IMR-90 (cell line): ENCODE measurements around the gene DHX34. TPM values are rescaled to one million over a fixed set of nuclear protein-coding genes. Genes with fewer than 3 reads are reported as not detected.
"Not testable (repeated sequence)": the region's sequence is repeated elsewhere in the genome, so short reads cannot be mapped to it uniquely, and the experiment has no call there.

Experiments
- ATAC-seq: fragments of 200-7000 bp; cut with Tn5 transposase; 2 replicates; pipeline ENCODE4 v1.9.1; 2020; ENCODE audit warnings: low read depth, mild to moderate bottlenecking, moderate library complexity
- BruUV-seq: library from RNA; stranded (reverse); fragments of 400-500 nt; replicated peaks from 2 replicates; lab custom pipeline; 2021; lab: Mats Ljungman, UMichigan
- CTCF ChIA-PET: fragments of 300-600 bp; formaldehyde crosslinking; extraction: SDS; loops from one replicate; lab custom pipeline; 2021; ENCODE audit warnings: antibody characterized with exemption; lab: Yijun Ruan, JAX
- POLR2A ChIA-PET: fragments of 300-600 bp; sonication (Branson Sonifier 250); formaldehyde crosslinking; loops from one replicate; lab custom pipeline; 2022; ENCODE audit warnings: antibody characterized with exemption; ENCODE audit not compliant: unreplicated experiment; lab: Charles Lee
- DNase-seq: peaks from one replicate; pipeline ENCODE4 v3.0.0; 2013
- H2AFZ ChIP-seq: replicated peaks from 2 replicates; pipeline ENCODE3; 2013; ENCODE audit warnings: low read length, mild to moderate bottlenecking; ENCODE audit not compliant: poor library complexity
- H2AK5ac ChIP-seq: 2 replicates; pipeline ENCODE4 v1.6.1; 2013; ENCODE audit warnings: low read depth, low read length, inconsistent platforms
- H2AK9ac ChIP-seq: replicated peaks from 2 replicates; pipeline ENCODE3; 2013; ENCODE audit warnings: mild to moderate bottlenecking, low read depth, low read length, moderate library complexity; ENCODE audit not compliant: poor library complexity
- H2BK120ac ChIP-seq: 2 replicates; pipeline ENCODE4 v1.6.1; 2013; ENCODE audit warnings: low read depth, low read length, inconsistent platforms
- H2BK15ac ChIP-seq: 3 replicates; pipeline ENCODE4 v1.6.1; 2013; ENCODE audit warnings: low read depth, low read length, inconsistent platforms
- H2BK20ac ChIP-seq: 2 replicates; pipeline ENCODE4 v1.6.1; 2013; ENCODE audit warnings: low read depth, mild to moderate bottlenecking, inconsistent platforms, low read length, moderate library complexity
- H2BK5ac ChIP-seq: 2 replicates; pipeline ENCODE4 v1.6.1; 2013; ENCODE audit warnings: mild to moderate bottlenecking, low read depth, low read length, inconsistent platforms; ENCODE audit not compliant: poor library complexity, severe bottlenecking
- H3K14ac ChIP-seq: replicated peaks from 2 replicates; pipeline ENCODE4 v1.6.1; 2013; ENCODE audit warnings: low read depth, low read length, inconsistent platforms
- H3K18ac ChIP-seq: 2 replicates; pipeline ENCODE4 v1.6.1; 2013; ENCODE audit warnings: low read depth, low read length, control low read depth
- H3K23ac ChIP-seq: 2 replicates; pipeline ENCODE4 v1.6.1; 2013; ENCODE audit warnings: low read depth, low read length, inconsistent platforms
- H3K27ac ChIP-seq: 2 replicates; pipeline ENCODE4 v1.5.1; 2013; ENCODE audit warnings: mild to moderate bottlenecking, control low read depth, low read length; ENCODE audit not compliant: insufficient read depth
- H3K27me3 ChIP-seq: 2 replicates; pipeline ENCODE4 v1.6.1; 2013; ENCODE audit warnings: low read length; ENCODE audit not compliant: control insufficient read depth, insufficient read depth
- H3K36me3 ChIP-seq: 2 replicates; pipeline ENCODE4 v1.6.1; 2013; ENCODE audit warnings: low read length, mixed read lengths; ENCODE audit not compliant: control insufficient read depth, insufficient read depth
- H3K4ac ChIP-seq: 2 replicates; pipeline ENCODE4 v1.6.1; 2013; ENCODE audit warnings: low read depth, low read length, inconsistent platforms
- H3K4me1 ChIP-seq: 2 replicates; pipeline ENCODE4 v1.6.1; 2013; ENCODE audit warnings: low read length, mixed read lengths; ENCODE audit not compliant: control insufficient read depth, insufficient read depth
- H3K4me2 ChIP-seq: 2 replicates; pipeline ENCODE4 v1.6.1; 2013; ENCODE audit warnings: low read depth, mild to moderate bottlenecking, control low read depth, low read length, moderate library complexity
- H3K4me3 ChIP-seq: 2 replicates; pipeline ENCODE4 v1.5.1; 2013; ENCODE audit warnings: low read depth, mild to moderate bottlenecking, control low read depth, low read length, moderate library complexity; ENCODE audit not compliant: insufficient read depth
- H3K56ac ChIP-seq: 2 replicates; pipeline ENCODE4 v1.6.1; 2013; ENCODE audit warnings: low read length, inconsistent platforms; ENCODE audit not compliant: insufficient read depth; ENCODE audit errors: extremely low read depth
- H3K79me1 ChIP-seq, 2 experiments: 2 replicates each; pipeline ENCODE4 v1.6.1; 2013; ENCODE audit warnings: low read length in 2 of 2, inconsistent platforms in 1 of 2, low read depth in 1 of 2
- H3K9ac ChIP-seq: 2 replicates; pipeline ENCODE4 v1.6.1; 2013; ENCODE audit warnings: low read depth, low read length, control low read depth
- H3K9me1 ChIP-seq: 2 replicates; pipeline ENCODE4 v1.6.1; 2013; ENCODE audit warnings: low read length, inconsistent platforms; ENCODE audit not compliant: insufficient read depth
- H3K9me3 ChIP-seq: 2 replicates; pipeline ENCODE4 v1.6.1; 2013; ENCODE audit warnings: low read length; ENCODE audit not compliant: control insufficient read depth, insufficient read depth
- H4K20me1 ChIP-seq: 2 replicates; pipeline ENCODE4 v1.6.1; 2013; ENCODE audit warnings: low read length, inconsistent platforms; ENCODE audit not compliant: insufficient read depth
- H4K5ac ChIP-seq: 2 replicates; pipeline ENCODE4 v1.6.1; 2013; ENCODE audit warnings: mild to moderate bottlenecking, low read depth, low read length, control low read depth
- H4K8ac ChIP-seq, 2 experiments: 2 replicates each; pipeline ENCODE4 v1.6.1; 2013; ENCODE audit warnings: low read depth in 2 of 2, low read length in 2 of 2, control low read depth in 1 of 2, inconsistent platforms in 1 of 2
- H4K91ac ChIP-seq: 2 replicates; pipeline ENCODE4 v1.6.1; 2013; ENCODE audit warnings: low read depth, low read length, inconsistent platforms; ENCODE audit not compliant: insufficient read depth
- BHLHE40 ChIP-seq: fragments of 150-350 bp; IDR thresholded peaks from 2 replicates; pipeline ENCODE4 v1.6.1; 2016; ENCODE audit warnings: mild to moderate bottlenecking, low read depth, low read length
- FOS ChIP-seq: fragments of 150-350 bp; IDR thresholded peaks from 2 replicates; pipeline ENCODE4 v1.6.1; 2016; ENCODE audit warnings: low read depth, low read length
- MAFK ChIP-seq: IDR thresholded peaks from 2 replicates; pipeline ENCODE4 v1.6.1; 2012; ENCODE audit warnings: low read depth, low read length, improper control_type of control experiment
- RAD21 ChIP-seq: IDR thresholded peaks from 2 replicates; pipeline ENCODE4 v1.6.1; 2012; ENCODE audit warnings: low read length, improper control_type of control experiment
- WGBS, 2 experiments: methylation state at CpG; one replicate each; pipeline versions ENCODE4 v1.1.5 to v1.1.7; 2013; ENCODE audit warnings: missing lambda C conversion rate in 2 of 2; ENCODE audit not compliant: insufficient read length in 1 of 2; ENCODE audit errors: extremely low coverage in 2 of 2; 5-methylcytosine and 5-hydroxymethylcytosine counted together
- dilution Hi-C: fragments of 300-500 bp; cut with HindIII; formaldehyde crosslinking; loops from one replicate; pipeline ENCODE4 v1.14.3; 2018; ENCODE audit warnings: low sequenced_read_pairs; ENCODE audit not compliant: unreplicated experiment
- in situ Hi-C: fragments of 300-500 bp; cut with MboI; formaldehyde crosslinking; loops from 3 replicates; pipeline ENCODE4 v1.14.3; 2019; ENCODE audit warnings: low sequenced_read_pairs, inconsistent platforms, mixed read lengths
- intact Hi-C: fragments of 100-400 bp; cut with micrococcal nuclease; formaldehyde crosslinking; loops from 2 replicates; pipeline ENCODE4 v1.10.0; 2022
- polyA plus RNA-seq, 3 experiments: library from polyadenylated mRNA; depleted of rRNA; stranded (reverse); fragments of >200 nt; gene quantifications; 2 replicates each; pipeline ENCODE4 v1.2.3, GENCODE V29; 2012; ENCODE audit warnings: low replicate concordance in 1 of 3
- total RNA-seq: library from RNA; depleted of rRNA; stranded (reverse); fragments of >200 nt; gene quantifications from 2 replicates; pipeline ENCODE4 v1.2.3, GENCODE V29; 2012
- TF ChIP-seq, protein P1 (sequence below): fragments of 150-350 bp; IDR thresholded peaks from 2 replicates; pipeline ENCODE4 v1.6.1; 2016; ENCODE audit warnings: low read depth, mild to moderate bottlenecking, low read length, moderate library complexity, borderline replicate concordance

The DHX34 gene
- total and polyA plus RNA-seq, 2 of the 4 experiments (the other 2 are of a cell fraction) = 4.5 to 13.7 TPM

DNA sequence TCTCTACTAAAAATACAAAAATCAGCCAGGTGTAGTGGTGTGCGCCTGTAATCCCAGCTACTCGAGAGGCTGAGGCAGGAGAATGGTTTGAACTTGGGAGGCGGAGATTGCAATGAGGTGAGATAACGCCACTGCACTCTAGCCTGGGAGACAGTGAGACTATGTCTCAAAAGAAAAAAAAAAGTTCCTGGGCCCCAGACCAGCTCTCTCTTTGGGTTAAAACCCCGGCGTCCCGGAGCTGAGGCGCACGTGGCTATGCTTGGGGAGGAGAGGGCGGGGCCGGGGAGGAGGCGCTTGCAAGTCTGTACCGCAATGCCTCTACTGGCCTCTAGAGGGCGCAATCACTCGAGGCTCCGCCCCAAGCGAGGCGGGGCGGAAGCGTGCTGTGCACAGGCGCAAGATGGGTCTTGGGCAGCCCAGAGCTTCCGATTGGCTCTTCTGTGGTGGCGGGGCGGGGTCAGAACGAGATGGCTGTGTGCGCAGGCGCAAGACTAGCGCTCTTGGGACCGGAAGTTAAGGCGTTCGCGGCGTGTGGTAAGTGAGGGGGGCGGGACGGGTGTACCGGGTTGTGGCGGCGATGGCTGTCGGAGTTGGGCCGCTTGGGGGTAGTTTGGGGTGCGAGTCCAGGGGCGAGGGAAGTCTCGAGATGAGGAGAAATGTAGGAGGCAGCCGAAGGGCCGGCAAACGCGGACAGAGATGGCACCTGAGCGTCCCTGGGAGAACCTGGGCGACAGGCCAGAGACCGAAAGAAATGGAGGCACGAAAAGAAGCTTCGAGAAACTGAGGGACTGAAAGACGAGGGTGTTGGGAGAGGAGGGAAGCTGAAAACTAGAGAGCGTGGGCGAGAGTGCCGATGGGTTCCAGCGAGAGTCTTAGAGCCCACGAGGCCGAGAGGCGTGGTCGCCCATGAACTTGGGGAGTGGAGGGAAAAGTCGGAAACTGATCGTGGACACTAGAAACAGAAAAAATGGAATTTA is at the start of gene DHX34 (continued):
- TF ChIP-seq, protein P1, sequence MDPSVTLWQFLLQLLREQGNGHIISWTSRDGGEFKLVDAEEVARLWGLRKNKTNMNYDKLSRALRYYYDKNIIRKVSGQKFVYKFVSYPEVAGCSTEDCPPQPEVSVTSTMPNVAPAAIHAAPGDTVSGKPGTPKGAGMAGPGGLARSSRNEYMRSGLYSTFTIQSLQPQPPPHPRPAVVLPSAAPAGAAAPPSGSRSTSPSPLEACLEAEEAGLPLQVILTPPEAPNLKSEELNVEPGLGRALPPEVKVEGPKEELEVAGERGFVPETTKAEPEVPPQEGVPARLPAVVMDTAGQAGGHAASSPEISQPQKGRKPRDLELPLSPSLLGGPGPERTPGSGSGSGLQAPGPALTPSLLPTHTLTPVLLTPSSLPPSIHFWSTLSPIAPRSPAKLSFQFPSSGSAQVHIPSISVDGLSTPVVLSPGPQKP = no peak
- TF ChIP-seq BHLHE40 (peak; percentile 72; the same call in 1 of the 2 replicates), MAFK (no peak), RAD21 (peak; percentile 24; the same call in 1 of the 2 replicates), FOS (no peak)

- H3K4me2 ChIP-seq, BruUV-seq, dilution Hi-C loops, H3K9me1 ChIP-seq, H2BK120ac ChIP-seq, H3K56ac ChIP-seq, H3K14ac ChIP-seq, ATAC-seq, H3K4ac ChIP-seq, H2BK15ac ChIP-seq, H2AFZ ChIP-seq, H3K9me3 ChIP-seq, H3K4me3 ChIP-seq, in situ Hi-C loops, DNase-seq, H3K23ac ChIP-seq, H3K9ac ChIP-seq, H4K8ac ChIP-seq, H2BK5ac ChIP-seq, H3K79me1 ChIP-seq, H2AK9ac ChIP-seq, H3K27me3 ChIP-seq, POLR2A ChIA-PET, H4K20me1 ChIP-seq, H3K4me1 ChIP-seq, H3K18ac ChIP-seq, H2BK20ac ChIP-seq, H4K5ac ChIP-seq, H2AK5ac ChIP-seq, H4K91ac ChIP-seq, CTCF ChIA-PET, H3K27ac ChIP-seq, H3K36me3 ChIP-seq, intact Hi-C loops: not testable (repeated sequence)
- no CpG with 5 or more reads among the region's 14 CpGs for WGBS, 2 experiments
Measured at GRCh38 chr19:47300867-47301266, 48.2 kb upstream of the DHX34 start.
